HUES64 (cell line): Measurements from ENCODE around the gene CAMK2A.

Experiments used
- H3K27ac ChIP-seq: 2 replicates; pipeline ENCODE4 v1.7.0; 2013; ENCODE audit warnings: low read depth, low read length, inconsistent platforms
- H3K27me3 ChIP-seq: 2 replicates; pipeline ENCODE4 v1.6.1; 2013; ENCODE audit warnings: mild to moderate bottlenecking, low read length; ENCODE audit not compliant: insufficient read depth
- H3K36me3 ChIP-seq: 2 replicates; pipeline ENCODE4 v1.6.1; 2013; ENCODE audit warnings: mild to moderate bottlenecking, low read length; ENCODE audit not compliant: insufficient read depth
- H3K4me1 ChIP-seq: 2 replicates; pipeline ENCODE4 v1.6.1; 2013; ENCODE audit warnings: mild to moderate bottlenecking, low read length, moderate library complexity; ENCODE audit not compliant: insufficient read depth
- H3K4me3 ChIP-seq: 2 replicates; pipeline ENCODE4 v1.5.1; 2013; ENCODE audit warnings: mild to moderate bottlenecking, low read length, moderate library complexity
- H3K9ac ChIP-seq: 2 replicates; pipeline ENCODE4 v1.6.1; 2013; ENCODE audit warnings: mild to moderate bottlenecking, low read depth, low read length
- H3K9me3 ChIP-seq: 2 replicates; pipeline ENCODE4 v1.6.1; 2013; ENCODE audit warnings: low read depth, low read length; ENCODE audit not compliant: insufficient read depth
- WGBS: fragments of 150-250, 120-280 bp; methylation state at CpG from one replicate; pipeline ENCODE4 v1.1.7; 2013; ENCODE audit warnings: missing lambda C conversion rate; 5-methylcytosine and 5-hydroxymethylcytosine counted together

Gene CAMK2A

DNA sequence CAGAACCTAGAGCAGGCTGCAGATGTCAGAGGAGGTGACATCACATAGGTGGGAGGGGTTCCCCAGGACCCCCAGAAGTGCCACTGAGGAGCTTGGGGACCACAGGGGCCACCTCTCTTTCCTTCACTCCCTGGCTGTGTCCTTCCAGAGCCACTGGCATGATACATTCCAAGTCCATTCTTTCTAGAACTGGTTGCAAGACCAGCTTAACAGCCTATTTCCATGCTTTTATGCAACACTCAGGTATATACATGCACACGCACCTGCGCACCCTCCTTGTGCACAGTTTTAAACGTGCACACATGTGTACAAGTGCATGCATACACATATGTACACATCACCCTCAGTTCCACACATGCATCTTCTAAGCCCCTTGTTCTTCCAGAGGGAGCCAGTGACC lies 60.0 kb downstream of the CAMK2A start:
- WGBS: 91% methylated on average over 3 of the region's 3 CpGs
- Histone ChIP-seq H3K27me3 (no peaks in the 10 kb centered on the region), H3K27ac (no peak overlapping the region), H3K4me1 (no peaks in the 10 kb centered on the region), H3K4me3 (no peak overlapping the region), H3K9me3 (no peaks in the 10 kb centered on the region), H3K9ac (no peak overlapping the region), H3K36me3 (no peaks in the 10 kb centered on the region)

DNA sequence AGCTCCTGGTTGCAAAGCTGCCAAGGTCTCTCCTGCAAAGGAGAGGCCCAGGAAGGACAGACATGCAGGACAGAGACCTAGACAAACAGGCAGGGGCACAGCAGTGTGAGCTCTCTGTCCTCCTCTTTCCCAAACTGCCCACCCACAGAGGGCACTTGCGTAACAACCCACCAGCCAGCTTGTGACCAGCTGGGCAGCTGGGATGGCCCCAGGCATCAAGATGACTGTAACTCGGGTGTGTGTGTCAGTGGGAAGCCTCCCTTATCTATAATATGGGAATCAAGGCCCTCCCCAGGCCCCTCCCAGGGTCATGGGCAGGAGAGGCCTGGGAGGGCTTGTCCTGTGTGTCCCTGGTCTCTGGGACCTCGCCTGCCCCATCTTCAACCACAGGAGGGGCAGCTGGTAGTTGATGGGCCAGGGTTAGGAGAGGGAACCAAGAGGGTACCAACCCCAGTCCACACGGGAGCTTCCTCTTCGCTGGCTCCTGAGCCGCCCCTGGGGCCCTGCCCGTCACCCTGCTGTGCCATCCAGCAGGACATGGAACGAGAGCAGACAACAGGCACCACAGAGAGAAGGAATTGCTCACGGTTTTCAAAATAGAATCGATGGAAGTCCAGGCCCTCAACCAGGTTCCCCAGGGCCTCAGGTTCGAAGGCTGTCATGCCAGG lies 61.8 kb downstream of the CAMK2A start:
- Histone ChIP-seq H3K27me3 (no peaks in the 10 kb centered on the region), H3K4me3 (no peak overlapping the region), H3K9ac (no peak overlapping the region), H3K4me1 (no peaks in the 10 kb centered on the region), H3K9me3 (no peaks in the 10 kb centered on the region), H3K27ac (no peak overlapping the region), H3K36me3 (no peaks in the 10 kb centered on the region)
- WGBS: 84% methylated on average over 10 of the region's 11 CpGs

DNA sequence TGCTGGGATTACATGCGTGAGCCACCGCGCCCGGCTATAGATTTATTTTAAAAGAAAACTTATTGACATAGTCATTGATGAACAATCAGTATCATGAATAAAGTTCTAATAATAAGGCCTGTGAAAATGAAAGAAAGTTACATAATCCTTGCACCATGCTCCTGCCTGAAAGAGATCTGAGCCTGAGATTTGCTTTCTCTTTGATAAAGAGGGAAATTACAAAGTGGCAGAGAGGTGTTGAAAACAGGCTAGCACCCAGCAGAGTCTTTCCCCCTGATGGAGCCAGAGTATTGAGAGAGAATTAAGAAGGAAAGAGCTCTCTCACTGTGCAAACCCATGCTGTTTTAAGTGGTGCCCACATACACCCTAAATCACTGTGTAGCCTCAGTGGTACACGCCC lies 62.5 kb downstream of the CAMK2A start:
- no peaks in the 10 kb centered on the region for H3K9me3 ChIP-seq
- WGBS: 90% methylated on average over 4 of the region's 5 CpGs
- no peaks in the 10 kb centered on the region for H3K4me1 ChIP-seq

DNA sequence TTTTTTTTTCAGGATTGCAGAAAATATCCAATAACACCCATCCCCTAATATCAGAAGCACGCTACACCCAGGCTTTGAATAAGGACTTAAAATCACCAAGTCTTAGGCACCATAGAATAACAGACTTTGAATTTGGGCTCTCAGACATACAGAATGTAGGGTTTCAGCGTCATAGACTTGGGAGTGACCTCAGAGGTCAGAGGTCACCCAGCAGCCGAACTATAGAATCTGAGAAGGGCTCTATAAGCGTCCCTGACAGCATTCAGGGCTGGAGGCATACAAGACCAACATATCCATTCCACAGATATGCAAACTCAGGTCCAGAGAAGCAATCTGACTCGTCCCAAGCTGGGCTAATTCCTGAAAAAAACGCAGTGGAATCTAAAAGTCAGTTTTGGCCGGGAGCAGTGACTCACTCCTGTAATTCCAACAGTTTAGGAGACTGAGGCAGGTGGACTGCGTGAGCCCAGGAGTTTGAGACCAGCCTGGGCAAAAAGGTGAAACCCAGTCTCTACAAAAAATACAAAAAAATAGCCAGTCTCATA lies 65.0 kb downstream of the CAMK2A start:
- Histone ChIP-seq H3K4me3 (no peak overlapping the region), H3K9me3 (no peaks in the 10 kb centered on the region)
- 57% methylated on average over 8 of the region's 8 CpGs for WGBS

More for the DNA sequence above, 62.5 kb downstream of the CAMK2A start:
- Histone ChIP-seq H3K9ac (no peak overlapping the region), H3K36me3 (no peaks in the 10 kb centered on the region), H3K27ac (no peak overlapping the region), H3K4me3 (no peak overlapping the region), H3K27me3 (no peaks in the 10 kb centered on the region)

DNA sequence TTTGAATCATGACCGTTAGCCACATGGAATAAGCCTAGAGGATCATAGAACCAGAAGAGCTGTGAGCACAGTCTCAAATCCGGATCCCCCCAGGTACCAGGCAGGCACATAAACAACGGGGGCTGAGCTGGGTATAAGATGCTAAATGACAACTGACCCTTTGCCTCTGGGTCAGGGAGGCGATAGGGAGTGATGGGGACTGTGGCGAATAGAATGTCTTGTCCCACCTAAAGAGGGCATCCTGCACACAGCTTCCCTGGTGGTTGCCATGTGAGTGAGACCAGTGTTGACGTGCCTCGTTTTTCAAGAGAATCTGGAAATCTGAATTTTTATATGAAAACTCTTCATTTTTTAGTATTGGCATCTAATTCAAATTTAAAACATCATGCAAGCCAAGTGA lies 66.1 kb downstream of the CAMK2A start:
- 96% methylated on average over 5 of the region's 7 CpGs for WGBS

More for the DNA sequence above, 65.0 kb downstream of the CAMK2A start:
- no peaks in the 10 kb centered on the region for H3K36me3 ChIP-seq
- H3K9ac ChIP-seq: no peak overlapping the region
- H3K27me3 ChIP-seq: no peaks in the 10 kb centered on the region
- H3K27ac ChIP-seq: no peak overlapping the region
- H3K4me1 ChIP-seq: peaks cover 6% of the 10 kb centered on the region; the same call in 1 of the 2 replicates

DNA sequence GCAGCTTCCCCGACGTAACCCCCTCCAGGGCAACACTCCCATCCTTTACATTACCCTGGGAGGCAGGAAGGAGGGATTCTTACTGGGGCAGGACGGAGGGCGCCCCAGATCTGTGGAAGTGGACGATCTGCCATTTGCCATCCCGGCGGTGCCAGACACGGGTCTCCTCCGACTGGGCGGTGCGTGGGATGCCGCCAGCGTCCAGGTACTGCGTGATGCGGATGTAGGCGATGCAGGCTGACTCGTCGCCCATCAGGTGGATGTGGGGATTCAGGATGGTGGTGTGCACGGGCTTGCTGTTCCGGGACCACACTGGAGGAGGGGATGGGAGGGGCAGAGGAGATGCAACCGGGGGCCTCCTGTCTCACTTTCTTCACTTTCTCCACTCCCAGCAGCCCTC lies 66.7 kb downstream of the CAMK2A start:
- H3K36me3 ChIP-seq: no peaks in the 10 kb centered on the region
- WGBS: 92% methylated on average over 19 of the region's 21 CpGs
- H3K9ac ChIP-seq: no peak overlapping the region
- H3K9me3 ChIP-seq: no peaks in the 10 kb centered on the region
- no peaks in the 10 kb centered on the region for H3K27me3 ChIP-seq
- no peak overlapping the region for H3K27ac ChIP-seq
- H3K4me3 ChIP-seq: no peak overlapping the region
- H3K4me1 ChIP-seq: peaks cover 6% of the 10 kb centered on the region; the same call in 1 of the 2 replicates

More for the DNA sequence above, 66.1 kb downstream of the CAMK2A start:
- no peak overlapping the region for H3K9ac ChIP-seq
- no peak overlapping the region for H3K27ac ChIP-seq
- no peak overlapping the region for H3K4me3 ChIP-seq
- H3K27me3 ChIP-seq: no peaks in the 10 kb centered on the region
- peaks cover 6% of the 10 kb centered on the region; the same call in 1 of the 2 replicates for H3K4me1 ChIP-seq
- H3K36me3 ChIP-seq: no peaks in the 10 kb centered on the region
- H3K9me3 ChIP-seq: no peaks in the 10 kb centered on the region

DNA sequence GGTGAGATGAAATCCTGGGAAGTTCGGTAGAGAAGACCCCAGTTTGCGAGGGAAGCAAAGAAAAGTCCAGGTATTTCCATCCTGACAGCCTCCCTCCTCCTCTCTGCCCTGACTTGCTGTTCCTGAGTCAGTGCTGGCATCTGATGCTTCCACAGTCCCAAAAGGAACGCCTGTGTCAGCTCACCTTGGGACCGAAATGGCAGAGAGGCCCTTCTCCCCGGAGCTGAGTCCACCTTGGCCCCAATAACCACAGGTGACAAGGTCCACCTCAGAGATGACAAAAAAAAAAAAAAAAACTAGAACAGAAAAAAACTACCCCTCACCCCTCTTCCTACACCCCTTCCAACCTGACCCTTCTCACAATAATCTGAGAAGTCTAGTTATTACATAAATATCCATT lies 68.1 kb downstream of the CAMK2A start:
- H3K27ac ChIP-seq: no peak overlapping the region
- 86% methylated on average over 5 of the region's 5 CpGs for WGBS
- H3K4me1 ChIP-seq: peaks cover 6% of the 10 kb centered on the region; the same call in 1 of the 2 replicates
- H3K4me3 ChIP-seq: no peak overlapping the region
- H3K9ac ChIP-seq: no peak overlapping the region
- H3K9me3 ChIP-seq: no peaks in the 10 kb centered on the region
- peaks cover 4% of the 10 kb centered on the region for H3K27me3 ChIP-seq
- no peaks in the 10 kb centered on the region for H3K36me3 ChIP-seq

DNA sequence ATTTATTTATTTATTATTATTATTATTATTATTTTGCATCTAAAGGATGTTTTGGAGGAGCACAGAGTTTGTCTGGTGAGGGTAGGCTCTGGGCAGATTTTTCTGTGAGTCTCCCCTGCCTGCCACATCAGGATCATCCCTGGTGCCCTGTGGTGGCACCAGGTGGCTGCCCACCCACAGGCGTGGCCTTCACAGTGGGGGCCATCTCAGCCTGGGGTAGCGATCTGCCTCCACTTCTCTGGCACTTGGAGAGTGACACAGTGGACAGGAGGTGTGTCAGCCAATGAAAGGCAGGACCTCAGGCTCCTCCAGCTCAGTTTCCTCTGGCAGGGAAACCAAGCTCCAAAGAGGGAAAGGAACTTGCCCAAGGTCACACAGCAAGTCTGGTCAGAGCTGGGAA lies 69.7 kb downstream of the CAMK2A start:
- Histone ChIP-seq H3K4me3 (no peak overlapping the region), H3K27me3 (peaks cover 4% of the 10 kb centered on the region), H3K4me1 (peaks cover 6% of the 10 kb centered on the region; the same call in 1 of the 2 replicates), H3K9me3 (no peaks in the 10 kb centered on the region), H3K27ac (no peak overlapping the region), H3K9ac (no peak overlapping the region), H3K36me3 (no peaks in the 10 kb centered on the region)
- 88% methylated on average over 2 of the region's 2 CpGs for WGBS

DNA sequence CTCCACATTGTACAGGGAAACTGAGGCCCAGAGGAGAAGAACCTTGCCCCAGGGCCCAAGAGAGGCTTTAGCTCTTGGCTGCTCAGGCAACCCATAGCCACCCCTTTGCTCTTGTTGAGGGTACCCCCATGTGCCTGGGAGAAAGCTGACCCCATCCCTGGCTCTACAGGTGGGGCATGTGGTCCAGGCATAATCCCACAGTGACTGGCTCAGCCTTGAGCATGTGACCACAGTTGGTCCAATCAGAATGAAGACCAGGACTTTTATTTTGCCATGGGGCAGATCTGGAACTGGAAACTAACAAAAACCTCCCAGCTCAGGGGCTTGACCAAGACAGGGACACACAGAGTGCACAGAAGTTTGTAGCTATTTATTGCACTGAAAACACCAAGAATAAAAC lies 70.4 kb downstream of the CAMK2A start:
- Histone ChIP-seq H3K4me3 (no peak overlapping the region), H3K9ac (no peak overlapping the region), H3K27me3 (peaks cover 4% of the 10 kb centered on the region), H3K27ac (no peak overlapping the region), H3K4me1 (peaks cover 6% of the 10 kb centered on the region; the same call in 1 of the 2 replicates), H3K9me3 (no peaks in the 10 kb centered on the region), H3K36me3 (no peaks in the 10 kb centered on the region)

DNA sequence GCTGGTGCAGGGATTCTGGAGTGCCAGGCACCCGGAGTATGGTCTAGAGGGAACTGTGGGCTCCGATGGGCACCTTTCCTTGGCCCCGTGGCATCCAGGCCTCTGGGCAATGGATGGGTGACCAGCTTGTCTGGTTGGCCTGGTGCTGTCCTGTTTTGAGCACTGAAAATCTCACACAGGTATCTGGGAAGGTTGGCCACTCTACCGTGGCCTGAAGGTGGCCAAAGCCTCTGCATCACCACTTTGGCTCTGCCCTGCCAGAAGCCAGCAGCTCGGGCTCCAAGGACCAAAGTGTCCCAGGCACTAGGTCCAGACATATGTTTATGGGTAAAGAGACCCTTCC lies 70.9 kb downstream of the CAMK2A start:
- 94% methylated on average over 5 of the region's 5 CpGs for WGBS
- H3K4me1 ChIP-seq: peaks cover 6% of the 10 kb centered on the region; the same call in 1 of the 2 replicates
- peaks cover 4% of the 10 kb centered on the region for H3K27me3 ChIP-seq
- H3K4me3 ChIP-seq: no peak overlapping the region
- H3K9ac ChIP-seq: no peak overlapping the region
- H3K36me3 ChIP-seq: no peaks in the 10 kb centered on the region
- H3K9me3 ChIP-seq: no peaks in the 10 kb centered on the region
- H3K27ac ChIP-seq: no peak overlapping the region

DNA sequence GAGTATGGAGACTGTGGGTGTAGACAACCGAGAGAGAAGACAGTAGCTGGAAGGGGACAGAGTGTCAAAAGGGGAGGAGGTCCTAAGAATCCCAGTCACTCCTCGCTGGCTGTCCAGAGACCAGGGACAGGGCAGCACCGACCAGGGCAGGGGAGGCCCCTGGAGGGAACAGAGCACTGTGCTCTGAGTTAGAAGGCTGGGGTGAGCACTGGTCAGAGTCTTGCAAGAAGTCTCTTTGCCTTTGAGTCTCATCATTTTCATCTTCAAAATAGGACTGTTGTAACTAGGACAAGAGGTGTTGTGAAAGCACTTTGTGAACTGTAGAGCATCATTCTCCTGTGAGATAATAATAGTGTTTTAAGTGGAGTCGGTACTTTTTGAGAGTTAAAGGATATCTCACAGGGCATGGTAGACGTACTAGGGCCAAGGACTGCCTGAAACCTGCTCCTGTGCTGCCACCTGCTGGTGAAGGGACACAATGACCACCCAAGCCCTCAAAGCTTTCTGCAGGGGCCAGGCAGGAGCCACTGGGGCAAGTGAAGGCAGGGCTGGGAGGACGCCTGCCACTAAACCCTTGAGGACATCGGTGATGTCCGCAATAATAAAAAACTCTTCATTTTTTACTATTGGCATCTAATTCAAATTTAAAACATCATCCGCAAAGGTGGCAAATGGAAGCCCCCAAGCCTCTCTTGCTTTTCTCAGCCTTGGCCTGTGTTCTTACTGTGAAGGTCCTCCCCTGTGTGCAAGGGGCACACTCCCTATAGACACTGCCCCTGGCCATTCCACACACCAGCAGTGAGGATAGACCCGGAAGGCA lies 71.5 kb downstream of the CAMK2A start:
- no peaks in the 10 kb centered on the region for H3K9me3 ChIP-seq
- no peaks in the 10 kb centered on the region for H3K36me3 ChIP-seq
- H3K9ac ChIP-seq: no peak overlapping the region
- H3K4me3 ChIP-seq: no peak overlapping the region
- peaks cover 6% of the 10 kb centered on the region; the same call in 1 of the 2 replicates for H3K4me1 ChIP-seq
- H3K27ac ChIP-seq: no peak overlapping the region
- WGBS: 40% methylated on average over 10 of the region's 10 CpGs
- H3K27me3 ChIP-seq: peaks cover 4% of the 10 kb centered on the region
